WTC11 (cell line): ENCODE data around the gene IL36A.

ENCODE experiments used
- AFF4 ChIP-seq: sonication (generic); formaldehyde crosslinking; IDR thresholded peaks from 2 replicates; pipeline ENCODE4 v1.8.1; 2023; ENCODE audit warnings: mild to moderate bottlenecking, missing genetic modification reagents, borderline replicate concordance
- ATF1 ChIP-seq: sonication (generic); formaldehyde crosslinking; IDR thresholded peaks from 2 replicates; pipeline ENCODE4 v1.8.1; 2023; ENCODE audit warnings: mild to moderate bottlenecking, moderate library complexity, missing genetic modification reagents
- ATF3 ChIP-seq: sonication (generic); formaldehyde crosslinking; conservative IDR thresholded peaks from 2 replicates; pipeline ENCODE4 v1.8.1; 2022; ENCODE audit warnings: mild to moderate bottlenecking, missing genetic modification reagents
- CTCF ChIP-seq: fragments of 200-600 bp; IDR thresholded peaks from 2 replicates; pipeline ENCODE4 v1.8.0; 2022; ENCODE audit warnings: antibody characterized with exemption
- HMGXB4 ChIP-seq: sonication (generic); formaldehyde crosslinking; IDR thresholded peaks from 2 replicates; pipeline ENCODE4 v1.8.1; 2023; ENCODE audit warnings: mild to moderate bottlenecking, moderate library complexity, missing genetic modification reagents
- JUN ChIP-seq: sonication (generic); formaldehyde crosslinking; IDR thresholded peaks from 2 replicates; pipeline ENCODE4 v1.8.0; 2023; ENCODE audit warnings: mild to moderate bottlenecking, missing genetic modification reagents
- MAX ChIP-seq: sonication (generic); formaldehyde crosslinking; IDR thresholded peaks from 2 replicates; pipeline ENCODE4 v1.8.0; 2022; ENCODE audit warnings: mild to moderate bottlenecking, missing genetic modification reagents
- TEAD4 ChIP-seq: sonication (generic); formaldehyde crosslinking; IDR thresholded peaks from 2 replicates; pipeline ENCODE4 v1.8.0; 2022; ENCODE audit warnings: mild to moderate bottlenecking, missing genetic modification reagents

DNA sequence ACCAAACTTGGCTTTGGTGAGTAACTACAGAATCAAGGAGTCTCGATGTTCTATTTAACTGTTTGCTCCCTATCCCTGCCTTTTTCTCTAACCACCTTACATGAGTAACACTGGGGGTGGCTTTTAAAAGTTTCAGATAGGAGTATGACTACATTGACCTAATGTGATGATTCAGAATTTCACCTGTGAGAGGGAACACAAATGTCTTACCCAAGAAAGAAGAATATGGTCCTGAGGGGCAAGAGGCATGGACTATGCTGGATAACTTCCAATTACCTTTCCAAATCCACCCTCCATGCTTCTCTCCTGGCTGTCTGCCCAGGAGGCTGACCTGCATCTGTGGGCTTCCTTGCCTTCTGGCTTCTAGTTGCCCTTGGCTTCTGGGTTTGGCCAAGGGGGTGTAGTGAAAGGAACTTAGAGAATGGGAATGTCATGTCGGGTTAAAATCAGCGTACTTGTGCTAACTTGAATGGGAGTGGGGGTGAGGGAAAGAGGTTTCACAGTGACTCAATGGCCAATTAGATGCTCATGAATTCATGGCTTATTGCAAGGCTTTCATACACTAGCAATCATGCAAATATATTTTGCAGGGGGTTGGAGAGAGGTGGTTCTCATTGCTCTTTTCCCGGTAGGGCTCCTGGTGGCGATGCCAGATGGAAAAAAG lies 32.7 kb upstream of the IL36A start:
- TF ChIP-seq CTCF (no peak), AFF4 (CRISPR knock-in tag) (no peak), JUN (no peak), MAX (CRISPR knock-in tag) (no peak), HMGXB4 (no peak), ATF3 (no peak), ATF1 (CRISPR knock-in tag) (no peak), TEAD4 (CRISPR knock-in tag) (no peak)
